22Rv1 (cell line): ENCODE measurements around the gene HIRA.

Experiments
- CTCF ChIP-seq: fragments of 450-650 bp; IDR thresholded peaks from 2 replicates; pipeline ENCODE4 v1.5.1; 2017; ENCODE audit warnings: mild to moderate bottlenecking
- ZFX ChIP-seq: fragments of 450-650 bp; IDR thresholded peaks from 2 replicates; pipeline ENCODE4 v1.6.1; 2017; ENCODE audit warnings: antibody characterized with exemption, borderline replicate concordance

GRCh38 chr22:19319281-19319680, 112.3 kb downstream of the HIRA start:
- TF ChIP-seq CTCF (no peak), ZFX (no peak)
